HG03060 (cell line): ENCODE data around the gene ZBTB4.

Experiments
- ATAC-seq: cut with Tn5 transposase; IDR thresholded peaks from one replicate; pipeline ENCODE4 v1.9.1; 2021; ENCODE audit warnings: low read depth, moderate number of reproducible peaks; ENCODE audit not compliant: unreplicated experiment

The ZBTB4 gene

GRCh38 chr17:7444682-7445618, 34.5 kb downstream of the ZBTB4 start, which contains the start of gene CHRNB1:
TSS of gene CHRNB1 (plus strand) at chr17:7445061. CDS start at chr17:7445128, 67 bp downstream.
- no peak for ATAC-seq

- no peak for ATAC-seq
Measured at GRCh38 chr17:7443499-7444485, 35.6 kb downstream of the ZBTB4 start.

- no peak for ATAC-seq
Measured at GRCh38 chr17:7442142-7442541, 37.3 kb downstream of the ZBTB4 start.

- no peak for ATAC-seq
Measured at GRCh38 chr17:7441266-7441665, 38.2 kb downstream of the ZBTB4 start.

GRCh38 chr17:7440834-7441195, 38.6 kb downstream of the ZBTB4 start:
- no peak for ATAC-seq

GRCh38 chr17:7440113-7440833, 39.2 kb downstream of the ZBTB4 start:
- no peak for ATAC-seq

DNA sequence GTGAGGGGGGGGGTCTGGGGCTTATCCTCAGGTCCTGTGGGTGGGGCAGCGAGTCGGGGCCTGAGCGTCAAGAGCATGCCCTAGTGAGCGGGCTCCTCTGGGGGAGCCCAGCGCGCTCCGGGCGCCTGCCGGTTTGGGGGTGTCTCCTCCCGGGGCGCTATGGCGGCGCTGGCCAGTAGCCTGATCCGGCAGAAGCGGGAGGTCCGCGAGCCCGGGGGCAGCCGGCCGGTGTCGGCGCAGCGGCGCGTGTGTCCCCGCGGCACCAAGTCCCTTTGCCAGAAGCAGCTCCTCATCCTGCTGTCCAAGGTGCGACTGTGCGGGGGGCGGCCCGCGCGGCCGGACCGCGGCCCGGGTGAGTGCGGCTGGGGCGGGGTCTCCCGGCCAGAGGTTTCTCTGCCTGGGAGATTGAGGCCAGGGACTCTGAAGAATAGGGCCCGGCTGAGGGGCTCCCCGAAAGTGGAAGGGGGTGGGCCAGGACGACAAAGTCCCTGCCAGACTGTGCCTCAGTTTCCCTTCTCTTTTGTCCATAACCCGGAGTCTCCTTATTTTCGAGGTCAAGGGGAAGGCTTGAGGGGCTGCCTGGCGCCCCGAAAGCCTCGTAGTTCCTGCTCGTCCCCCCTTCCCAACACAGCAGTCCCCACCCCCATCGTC, 39.8 kb downstream of the ZBTB4 start, which contains the start of gene FGF11:
TSS of gene FGF11 (plus strand) at position 51 of the 651 bp plus-strand sequence. CDS start at position 160, 109 bp downstream.
- no peak for ATAC-seq

GRCh38 chr17:7438656-7439460, 40.6 kb downstream of the ZBTB4 start:
- ATAC-seq, result no peak

GRCh38 chr17:7437950-7438614, 41.3 kb downstream of the ZBTB4 start:
- ATAC-seq, result no peak

DNA sequence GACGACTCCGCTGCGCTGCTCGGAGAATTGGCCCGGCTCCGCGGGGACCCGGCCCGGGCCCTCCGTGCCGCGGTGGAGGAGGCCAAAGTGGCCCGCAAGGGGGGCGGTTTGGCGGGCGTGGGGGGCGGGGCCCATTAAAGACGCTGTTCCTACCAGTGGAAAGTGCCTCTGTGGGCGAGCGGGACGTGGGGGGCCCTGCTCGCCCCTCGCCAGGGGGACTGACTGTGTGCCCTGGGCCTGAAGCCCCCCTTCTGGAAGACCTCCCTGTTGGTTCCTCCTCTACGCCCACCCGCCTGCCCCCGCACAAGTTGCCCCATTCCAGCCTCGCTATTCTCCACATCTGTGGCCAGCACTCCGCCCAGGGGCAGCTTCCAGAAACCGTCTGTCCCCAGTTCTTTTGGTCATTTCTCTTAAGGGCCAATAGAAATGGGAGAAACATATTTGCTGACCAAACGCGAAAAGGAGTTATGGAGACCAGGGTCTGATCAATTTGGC, 42.0 kb downstream of the ZBTB4 start:
- ATAC-seq, result no peak

DNA sequence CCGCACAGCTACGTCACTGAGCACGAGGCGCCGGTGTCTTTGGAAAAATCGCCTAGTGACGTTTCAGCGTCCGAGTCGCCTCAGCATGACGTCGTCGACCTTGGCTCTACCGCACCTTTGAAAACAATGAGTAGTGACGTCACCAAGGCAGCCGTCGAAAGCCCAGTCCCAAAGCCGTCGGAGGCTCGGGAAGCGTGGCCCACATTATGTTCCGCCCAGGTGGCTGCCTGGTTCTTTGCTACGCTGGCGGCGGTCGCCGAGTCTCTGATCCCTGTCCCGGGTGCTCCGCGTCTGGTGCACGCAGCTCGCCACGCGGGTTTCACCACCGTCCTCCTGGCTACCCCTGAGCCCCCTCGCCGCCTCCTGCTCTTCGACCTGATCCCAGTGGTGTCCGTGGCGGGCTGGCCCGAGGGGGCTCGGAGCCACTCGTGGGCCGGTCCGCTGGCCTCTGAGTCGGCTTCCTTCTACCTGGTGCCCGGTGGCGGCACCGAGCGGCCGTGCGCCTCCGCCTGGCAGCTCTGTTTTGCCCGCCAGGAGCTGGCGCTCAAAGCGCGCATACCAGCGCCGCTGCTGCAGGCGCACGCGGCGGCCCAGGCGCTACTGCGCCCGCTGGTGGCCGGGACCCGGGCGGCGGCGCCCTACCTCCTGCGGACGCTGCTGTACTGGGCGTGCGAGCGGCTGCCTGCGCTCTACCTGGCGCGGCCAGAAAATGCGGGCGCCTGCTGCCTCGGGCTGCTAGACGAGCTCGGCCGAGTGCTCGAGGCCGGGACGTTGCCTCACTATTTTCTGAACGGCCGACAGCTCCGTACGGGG, 42.7 kb downstream of the ZBTB4 start:
- no peak for ATAC-seq

- no peak for ATAC-seq
Measured at GRCh38 chr17:7435676-7436555, 43.5 kb downstream of the ZBTB4 start.

- ATAC-seq, result no peak
Measured at GRCh38 chr17:7432296-7432695, 47.1 kb downstream of the ZBTB4 start.

DNA sequence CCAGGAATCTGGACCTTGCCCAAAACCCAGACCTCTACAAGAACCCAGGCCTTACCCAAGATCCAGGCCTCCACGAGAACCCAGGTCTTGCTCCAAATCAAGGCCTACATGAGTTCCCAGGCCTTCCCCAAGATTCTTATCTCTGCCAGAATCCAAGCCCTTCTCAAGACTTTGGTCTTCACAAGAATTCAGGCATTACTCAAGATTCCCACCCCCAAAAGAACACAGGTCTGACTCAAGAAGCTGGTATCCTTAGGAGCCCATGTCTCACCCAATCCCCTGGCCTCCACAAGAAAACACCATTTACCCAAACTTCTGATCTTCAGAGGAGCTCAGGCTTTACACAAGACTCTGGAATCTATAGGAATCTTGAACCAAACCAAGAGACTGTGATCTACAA, 48.2 kb downstream of the ZBTB4 start:
- ATAC-seq, result no peak

- no peak for ATAC-seq
Measured at GRCh38 chr17:7429722-7430121, 49.7 kb downstream of the ZBTB4 start.

DNA sequence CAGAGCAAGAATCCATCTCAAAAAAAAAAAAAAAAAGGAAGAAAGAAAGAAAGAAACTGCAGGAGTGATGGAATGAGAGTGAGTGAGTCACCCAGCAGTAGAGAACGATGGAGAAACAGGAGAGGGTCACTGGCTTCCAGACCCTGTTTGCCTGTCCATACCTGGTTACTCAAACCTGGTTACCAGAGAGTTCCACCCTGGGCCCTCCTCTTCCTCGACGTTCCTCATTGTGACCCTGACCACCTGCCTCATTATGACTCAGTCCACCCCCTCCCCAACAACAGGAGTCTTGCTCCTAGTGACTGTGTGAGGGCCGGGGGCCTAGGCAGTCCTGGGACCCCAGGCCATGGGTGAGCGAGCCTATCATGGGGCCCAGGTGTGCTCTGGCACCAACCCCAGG, 50.9 kb downstream of the ZBTB4 start, which contains the start of gene SPEM3:
TSS of gene SPEM3 (plus strand) at position 301 of the 400 bp plus-strand sequence. CDS start at position 347, 46 bp downstream.
- no peak for ATAC-seq
